GM21717 (cell line): ENCODE results near the gene PREX1.

Experiments used
- ATAC-seq: cut with Tn5 transposase; IDR thresholded peaks from one replicate; pipeline ENCODE4 v1.9.1; 2021; ENCODE audit warnings: mild to moderate bottlenecking, moderate library complexity; ENCODE audit not compliant: unreplicated experiment

The PREX1 gene

DNA sequence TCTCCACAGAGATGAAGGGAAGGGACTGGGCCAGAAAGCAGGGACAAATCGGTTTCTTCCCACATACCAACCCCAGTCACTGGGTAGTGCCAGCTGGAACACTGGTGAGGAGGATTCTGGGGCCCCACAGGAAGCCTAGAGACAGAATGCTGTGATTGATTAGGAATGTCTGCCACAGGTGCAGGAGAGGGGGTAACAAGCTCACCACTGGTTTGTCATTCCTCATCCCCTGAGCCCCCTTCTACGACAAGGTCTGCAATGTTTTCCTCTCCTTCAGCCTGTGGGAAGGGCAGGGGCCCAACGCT, 89.8 kb downstream of the PREX1 start:
- ATAC-seq, result no peak

DNA sequence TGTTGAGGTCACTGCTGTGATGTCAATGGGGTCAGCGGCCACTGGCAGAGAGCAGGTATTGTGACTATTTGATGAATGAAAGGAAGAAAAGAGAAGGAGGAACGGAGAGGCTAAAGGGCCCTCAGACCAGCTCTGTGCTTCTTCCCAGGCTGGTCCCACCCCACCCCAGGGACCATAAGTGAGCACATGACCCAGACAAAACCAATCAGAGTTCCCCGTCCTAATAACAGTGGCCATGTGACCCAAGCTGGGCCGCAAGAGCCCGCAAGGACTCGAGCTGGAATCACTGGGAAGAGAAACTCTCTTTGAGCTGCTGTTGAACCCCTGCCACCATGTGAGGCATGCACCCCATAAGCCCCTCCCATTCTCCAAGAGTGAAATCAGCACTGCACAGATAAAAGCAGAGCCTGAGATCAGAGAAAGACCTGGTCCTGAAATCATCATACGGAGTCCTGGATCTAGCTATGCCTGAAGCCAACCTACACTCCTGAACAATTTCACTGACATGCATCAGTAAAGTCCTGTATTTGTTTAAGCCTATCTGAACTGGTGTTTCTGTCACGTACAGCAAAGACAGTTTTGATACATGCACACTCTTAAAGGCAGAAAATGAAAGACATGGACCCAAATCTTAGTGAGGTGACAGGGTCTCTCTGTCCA, 90.2 kb downstream of the PREX1 start:
- no peak for ATAC-seq

DNA sequence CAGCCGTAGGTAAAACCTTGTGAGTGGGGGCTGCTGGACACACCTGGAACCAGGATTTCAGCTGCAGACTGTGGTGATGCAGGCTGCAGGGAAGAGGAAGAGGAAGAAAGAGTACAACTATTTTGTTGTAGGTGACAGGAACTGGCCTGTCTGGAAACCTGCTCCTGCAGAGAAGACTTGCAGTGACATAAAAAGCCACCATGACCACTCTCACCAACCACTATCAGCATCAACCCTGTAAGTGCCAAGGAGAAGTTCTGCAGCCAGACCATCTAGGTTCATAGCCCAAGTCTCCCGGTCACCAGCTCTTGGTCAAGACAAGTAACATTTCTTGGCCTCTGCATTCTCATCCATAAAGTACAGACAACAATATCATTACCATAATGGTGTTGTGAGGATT, 91.2 kb downstream of the PREX1 start:
- no peak for ATAC-seq

DNA sequence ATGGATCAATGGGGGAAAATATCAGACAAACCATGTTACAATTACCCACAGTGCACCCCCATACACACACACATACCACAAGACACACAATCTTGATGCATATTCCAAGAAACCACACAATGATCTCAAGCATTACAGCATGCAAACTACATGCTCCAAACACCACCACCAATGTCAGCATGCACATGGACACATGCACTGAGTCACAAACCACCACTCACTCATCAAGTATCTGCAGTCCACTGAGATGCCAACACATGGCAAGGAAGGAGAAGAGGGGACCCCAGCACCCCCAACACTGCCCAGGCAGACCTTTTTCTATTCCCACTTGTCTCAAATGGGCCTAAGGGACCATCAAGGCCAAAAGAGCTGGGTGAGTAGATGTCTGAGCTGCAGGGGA, 91.6 kb downstream of the PREX1 start:
- no peak for ATAC-seq

DNA sequence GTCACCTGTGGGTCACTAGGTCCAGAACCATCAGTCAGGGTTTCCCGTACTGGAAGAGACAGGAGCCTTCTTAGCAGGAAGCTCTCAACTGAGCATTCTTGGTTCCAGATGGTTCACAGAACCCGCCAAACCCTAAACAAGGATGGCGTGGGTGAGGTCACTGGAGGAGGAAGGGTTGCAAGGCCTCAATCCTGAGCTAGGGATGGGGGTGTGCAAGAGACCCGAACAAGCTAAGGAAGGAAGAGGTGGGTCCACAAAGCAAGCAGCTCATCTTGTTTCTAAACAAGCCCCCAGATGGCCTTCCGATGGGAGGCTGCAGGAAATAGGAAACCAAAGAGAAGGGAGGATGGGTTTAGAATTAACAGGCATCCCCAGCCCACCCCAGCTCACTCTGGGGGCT, 92.7 kb downstream of the PREX1 start:
- ATAC-seq, result no peak

DNA sequence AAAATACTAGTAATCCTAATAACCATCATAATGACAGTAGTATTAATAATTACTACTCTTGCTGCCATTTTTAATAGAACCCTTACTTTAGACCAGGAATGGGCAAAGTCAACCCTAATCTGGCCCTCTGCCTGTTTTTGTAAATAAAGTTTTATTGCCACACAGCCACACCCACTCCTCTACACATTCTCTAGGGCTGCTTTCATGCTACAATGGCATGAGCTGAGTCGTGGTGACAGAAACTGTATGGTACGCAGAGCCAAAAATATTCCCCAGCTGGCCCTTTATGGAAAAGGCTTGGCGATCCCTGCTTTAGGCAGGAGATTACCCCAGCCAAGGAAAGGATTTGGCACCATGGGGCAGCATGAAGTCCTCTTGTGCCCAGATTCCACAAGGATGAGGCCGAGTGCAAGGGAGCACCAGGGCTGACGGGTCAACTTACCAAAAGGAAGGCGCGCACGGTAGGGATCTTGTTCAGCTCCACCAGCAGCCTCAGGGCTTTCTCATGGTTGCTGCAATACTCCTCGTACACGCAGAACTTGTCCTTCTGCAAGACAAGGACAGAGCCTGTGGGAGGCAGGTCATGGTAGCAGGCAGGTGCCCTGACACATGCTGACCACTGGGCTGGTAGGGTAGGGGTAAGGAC, 93.6 kb downstream of the PREX1 start:
- ATAC-seq, result no peak

DNA sequence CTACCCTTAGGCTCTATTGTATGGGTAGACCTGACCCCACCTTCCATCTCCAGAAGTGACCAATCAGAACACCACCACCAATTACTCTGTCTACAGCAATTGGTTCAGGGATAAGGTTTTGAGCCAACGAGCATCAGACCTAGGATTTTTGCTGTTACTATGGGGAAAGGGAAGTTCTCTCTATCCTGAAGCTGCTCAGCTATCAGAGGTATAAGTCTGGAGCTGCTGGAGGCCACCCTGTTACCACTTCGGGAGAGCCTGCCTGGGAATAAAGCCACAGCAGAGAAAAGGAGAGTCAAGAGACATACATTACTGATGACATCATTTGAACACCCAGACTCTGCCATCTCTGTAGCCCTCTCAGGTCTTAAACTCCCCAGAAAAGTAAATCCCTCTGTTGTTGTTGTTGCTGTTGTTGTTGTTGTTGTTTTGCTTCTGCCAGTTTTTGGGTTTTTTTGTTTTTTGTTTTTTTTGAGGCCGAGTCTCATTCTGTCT, 94.5 kb downstream of the PREX1 start:
- ATAC-seq, result no peak

DNA sequence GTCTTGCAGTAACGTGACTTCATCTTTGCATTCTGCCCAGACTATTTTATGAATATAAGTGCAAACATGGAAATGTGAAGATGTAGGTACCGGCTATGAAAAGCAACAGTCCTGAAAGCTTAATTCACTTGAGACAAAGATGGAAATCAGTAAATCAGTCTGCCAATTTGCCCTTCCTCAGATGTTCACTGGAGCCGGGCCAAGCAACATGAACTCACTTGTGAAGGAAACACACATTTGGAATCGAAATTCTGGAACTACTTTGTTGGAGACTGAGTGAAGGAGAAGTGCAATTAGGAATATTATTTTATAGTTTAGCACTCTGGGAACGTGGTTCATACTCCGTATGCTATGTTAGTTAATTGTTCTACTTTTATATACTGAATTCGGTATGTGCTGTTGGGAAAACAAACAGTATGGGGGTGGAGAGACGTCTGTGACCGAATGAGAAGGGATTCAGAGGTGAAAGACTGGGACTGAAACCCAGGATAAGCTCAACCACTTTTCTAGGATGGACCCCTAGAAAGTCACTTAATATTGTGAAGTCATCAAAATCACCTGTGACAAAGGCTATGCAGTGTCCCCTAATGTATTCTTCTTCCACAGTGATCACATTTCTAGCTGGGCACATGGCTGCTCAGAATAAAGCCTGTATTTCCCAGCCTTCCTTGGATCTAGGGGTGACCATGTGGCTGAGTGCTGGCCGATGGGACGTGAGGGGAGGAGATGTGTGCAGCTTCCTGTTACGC, 95.5 kb downstream of the PREX1 start:
- ATAC-seq, result no peak

DNA sequence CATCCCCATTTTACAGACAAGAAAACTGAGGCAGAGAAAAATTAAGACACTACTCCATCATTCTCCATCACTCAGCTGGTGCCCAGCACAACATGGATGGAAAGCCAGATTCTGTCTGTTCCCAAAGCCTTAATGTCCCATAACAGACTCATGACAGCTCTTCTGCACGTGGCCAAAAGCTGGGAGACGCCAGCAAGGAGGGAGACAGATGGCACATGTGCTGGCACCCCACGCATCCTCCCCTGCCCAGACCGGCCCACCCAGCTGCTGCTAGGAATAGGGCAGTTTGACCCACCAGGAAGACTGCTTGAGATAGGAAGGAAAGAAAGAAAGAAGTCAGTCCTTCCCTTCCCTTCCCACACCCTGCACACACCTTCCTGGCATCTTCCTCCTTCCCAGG, 96.3 kb downstream of the PREX1 start:
- no peak for ATAC-seq

DNA sequence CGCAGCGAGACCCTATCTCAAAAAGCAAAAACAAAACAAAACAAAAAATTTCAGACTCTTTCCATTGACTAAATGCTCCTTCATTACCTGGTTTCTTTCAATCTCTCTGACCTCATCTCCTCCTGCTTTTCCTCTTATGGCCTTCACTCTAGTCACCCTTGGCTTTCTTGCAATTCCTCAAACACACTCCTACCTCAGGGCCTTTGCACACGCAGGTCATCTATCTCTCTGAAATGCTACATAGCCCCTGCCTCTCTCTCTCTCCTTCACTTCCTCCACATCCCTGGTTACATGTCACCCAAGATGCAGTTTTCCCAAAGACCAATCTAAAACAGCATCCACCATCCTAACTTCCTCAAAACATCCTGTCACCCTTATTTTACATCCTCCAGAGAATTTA, 96.8 kb downstream of the PREX1 start:
- no peak for ATAC-seq

DNA sequence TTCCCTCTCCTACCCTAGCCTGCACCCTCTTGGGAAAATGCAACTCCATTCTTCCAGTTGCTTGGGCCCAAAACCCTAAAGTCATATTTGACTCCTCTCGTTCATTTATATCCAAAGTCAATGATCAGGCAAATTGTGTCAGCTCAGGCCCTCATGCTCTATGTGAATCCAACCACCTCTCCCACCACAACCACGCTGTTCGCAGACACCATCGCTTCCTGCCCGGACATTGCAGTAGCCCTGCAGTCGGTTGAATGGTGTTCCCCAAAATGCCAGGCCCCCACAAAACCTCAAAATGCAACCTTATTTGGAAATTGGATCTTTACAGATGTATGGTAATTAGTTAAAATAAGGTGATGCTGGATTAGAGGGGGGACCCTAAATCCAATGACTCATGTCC, 98.3 kb downstream of the PREX1 start:
- no peak for ATAC-seq

DNA sequence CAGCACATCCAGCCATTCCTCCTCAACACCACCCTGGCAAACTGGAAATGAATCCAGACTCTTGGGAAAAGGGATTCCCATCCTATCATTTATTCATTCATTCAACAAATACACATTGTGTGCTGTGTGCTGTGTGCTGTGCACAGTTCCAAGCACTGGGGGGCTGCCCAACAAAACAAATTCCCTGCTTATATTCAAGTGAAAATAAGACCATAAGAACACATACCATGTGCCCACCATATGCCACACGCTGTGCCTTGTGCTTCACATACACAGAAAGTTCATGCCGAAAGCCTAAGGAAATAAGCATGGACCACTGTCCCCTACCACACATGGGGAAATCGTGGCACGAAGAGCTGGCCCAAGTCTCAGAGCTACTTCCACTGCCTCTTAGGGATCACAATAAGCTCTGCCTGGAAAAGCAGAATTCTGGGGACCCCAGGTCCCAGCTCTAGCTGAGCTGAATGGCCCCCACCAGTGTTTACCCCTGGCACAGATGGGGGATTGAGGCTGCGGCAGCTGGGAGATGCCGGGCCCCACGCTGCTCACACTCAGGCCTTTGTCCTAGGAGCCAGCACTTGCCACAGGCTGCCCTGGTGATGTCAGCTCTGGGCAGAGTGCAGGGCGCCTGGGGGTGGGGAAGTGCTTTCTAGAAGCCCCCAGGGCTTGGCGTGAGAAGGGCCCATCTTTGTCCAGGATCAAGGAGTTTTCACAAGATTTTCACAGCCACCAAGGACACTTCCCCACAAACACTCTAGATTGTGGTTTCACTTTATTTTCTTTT, 99.6 kb downstream of the PREX1 start:
- no peak for ATAC-seq

DNA sequence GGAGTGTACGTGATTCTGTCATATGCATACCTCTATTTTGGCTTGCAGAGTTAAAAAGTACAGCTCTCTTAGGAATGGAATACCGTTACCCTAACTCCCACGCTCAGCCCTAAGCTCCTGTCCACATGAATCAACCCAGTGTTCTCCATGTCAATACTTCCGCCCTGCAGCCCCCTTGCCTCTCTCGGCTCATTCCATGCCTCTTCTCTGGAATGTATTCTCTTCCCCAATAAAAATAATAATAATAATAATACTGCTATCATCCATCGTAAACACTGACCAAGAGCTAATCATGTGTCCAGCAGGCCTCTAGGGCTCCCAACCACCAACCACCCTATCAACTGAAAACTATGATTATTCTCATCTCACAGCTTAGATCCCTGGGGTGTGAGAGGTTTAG, 100.6 kb downstream of the PREX1 start:
- ATAC-seq, result no peak

DNA sequence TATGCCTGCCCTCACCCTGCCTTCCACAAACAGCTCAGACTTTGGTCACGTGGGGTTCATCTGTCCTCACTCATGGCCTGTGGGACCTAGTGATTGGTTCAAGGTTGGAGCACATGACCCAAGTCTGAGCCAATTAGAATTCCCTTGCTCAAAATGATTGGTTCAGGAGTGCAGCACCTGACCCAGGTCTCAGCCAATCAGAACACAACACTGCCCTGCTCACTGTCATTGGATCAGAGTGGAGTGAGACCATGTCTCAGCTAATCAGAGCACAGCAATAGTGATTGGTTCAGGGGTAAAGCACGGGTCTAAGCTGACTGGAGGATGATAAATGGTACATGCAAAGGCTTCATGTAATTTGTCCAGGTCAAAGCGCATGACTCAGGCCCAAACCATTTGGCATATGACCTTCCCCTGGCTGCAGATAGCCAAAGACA, 102.2 kb downstream of the PREX1 start:
- ATAC-seq, result no peak

DNA sequence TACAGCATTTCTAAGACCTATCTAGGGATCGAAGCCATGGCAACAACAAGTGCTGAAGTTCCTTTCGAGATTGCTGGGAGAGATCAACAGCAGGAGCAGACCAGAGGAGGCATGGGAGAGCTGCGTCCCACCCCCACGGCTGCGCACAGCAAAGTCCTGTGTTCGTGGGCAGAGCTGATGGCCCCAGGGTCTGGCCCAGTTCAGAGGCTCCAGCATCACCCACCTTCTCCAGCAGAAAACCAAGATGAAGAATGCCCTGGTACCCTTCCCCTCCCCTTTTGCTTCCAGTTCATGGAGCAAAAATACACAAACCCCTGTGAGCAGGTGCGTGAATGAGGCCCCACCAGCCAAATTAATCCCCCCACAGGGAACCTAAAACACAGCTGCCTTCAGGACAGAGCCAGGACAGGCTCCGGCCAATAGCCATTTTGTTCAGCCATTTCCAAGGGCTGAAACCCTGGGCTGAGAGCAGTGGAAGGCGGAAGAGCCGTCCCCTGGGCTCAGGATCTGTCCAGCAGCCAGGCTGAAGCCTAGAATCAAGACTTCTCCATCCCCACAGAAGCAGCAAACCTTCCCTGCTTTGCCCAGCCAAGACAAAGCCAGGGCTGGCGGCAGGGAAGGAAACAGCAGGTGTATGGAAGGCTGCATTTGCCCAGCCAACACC, 102.8 kb downstream of the PREX1 start:
- ATAC-seq, result no peak

DNA sequence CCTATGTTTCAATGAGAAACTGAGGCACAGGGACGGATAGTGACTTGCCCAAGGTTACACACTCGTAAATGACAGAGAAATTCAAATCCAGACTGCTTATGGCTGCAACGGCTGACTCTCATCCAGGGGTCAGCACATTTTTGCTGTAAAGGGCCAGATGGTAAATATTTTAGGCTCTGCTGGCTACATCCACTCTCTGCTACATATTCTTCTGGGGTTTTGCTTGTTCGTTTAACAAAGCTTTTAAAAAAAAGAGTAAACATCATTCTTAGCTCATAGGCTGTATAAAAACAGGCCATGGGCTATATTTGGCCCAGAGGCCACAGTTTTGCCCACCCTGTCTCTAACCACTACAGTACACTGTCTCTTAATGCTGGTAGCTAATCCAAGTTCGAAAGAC, 103.4 kb downstream of the PREX1 start:
- no peak for ATAC-seq

DNA sequence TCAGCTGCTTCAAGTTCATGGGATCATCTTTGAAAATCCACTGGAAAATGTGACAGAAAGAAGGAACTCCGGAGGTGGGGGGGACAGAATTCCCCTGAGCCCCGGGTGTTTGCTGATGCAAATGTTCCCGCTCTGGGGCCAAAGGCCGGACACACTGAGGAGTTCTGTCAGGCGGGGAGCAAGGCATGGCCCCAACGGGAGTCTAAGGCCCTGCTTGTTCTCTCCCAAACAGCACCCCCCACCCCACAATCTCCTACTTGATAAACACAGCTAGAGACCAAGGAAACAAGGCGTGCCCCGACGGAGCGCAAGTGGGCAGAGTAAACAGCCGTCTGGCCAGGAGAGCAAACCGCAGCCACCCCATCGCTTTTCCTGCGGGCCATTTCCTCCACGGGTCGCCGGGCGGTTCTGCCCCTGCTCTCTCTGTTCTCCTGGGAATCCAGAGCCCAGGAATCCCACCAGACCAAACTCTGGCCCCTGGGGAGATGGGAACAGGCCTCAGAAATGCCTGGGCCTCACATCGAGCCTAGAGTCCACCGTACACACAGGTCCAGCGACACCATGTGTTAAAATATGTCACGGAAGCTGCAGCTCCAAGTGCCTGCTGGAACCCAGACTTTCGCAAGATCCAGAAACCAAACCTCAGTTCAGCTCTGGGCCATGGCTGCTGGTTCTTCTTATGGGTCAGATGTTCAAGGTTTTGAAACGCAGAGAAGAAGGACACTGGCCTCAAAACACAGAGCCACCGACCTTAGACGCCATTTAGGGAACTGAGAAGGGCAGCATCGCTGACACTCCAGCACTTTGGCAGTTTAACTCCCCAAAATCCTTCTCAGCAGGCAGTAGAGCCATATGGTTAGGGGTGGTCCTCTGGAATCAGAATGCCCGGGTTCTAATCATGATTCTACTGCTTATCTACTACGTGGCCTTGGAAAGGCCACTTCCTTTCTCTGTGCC, 104.2 kb downstream of the PREX1 start:
- no peak for ATAC-seq

DNA sequence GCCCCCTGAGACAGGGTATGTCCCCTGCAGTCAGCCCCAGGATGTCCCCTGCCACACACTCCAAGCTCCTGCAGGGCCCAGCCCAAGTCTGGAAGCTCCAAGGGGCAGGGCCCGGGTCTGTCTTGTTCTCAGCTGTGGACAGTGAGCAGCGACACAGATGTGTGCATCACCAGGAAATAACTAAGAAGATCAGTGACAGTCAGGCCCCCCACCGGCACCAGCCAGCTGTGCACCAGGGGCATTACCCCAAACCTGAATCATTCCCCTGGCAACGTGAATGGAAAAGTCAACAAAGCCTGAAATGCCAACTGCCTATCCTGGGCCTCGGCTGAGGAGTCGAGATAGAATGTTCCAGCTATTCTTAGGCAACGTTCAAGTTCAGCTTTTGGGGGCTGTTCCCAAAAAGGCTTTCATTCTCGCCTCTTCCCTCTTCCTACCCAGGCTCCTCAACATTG, 105.0 kb downstream of the PREX1 start:
- ATAC-seq, result no peak

DNA sequence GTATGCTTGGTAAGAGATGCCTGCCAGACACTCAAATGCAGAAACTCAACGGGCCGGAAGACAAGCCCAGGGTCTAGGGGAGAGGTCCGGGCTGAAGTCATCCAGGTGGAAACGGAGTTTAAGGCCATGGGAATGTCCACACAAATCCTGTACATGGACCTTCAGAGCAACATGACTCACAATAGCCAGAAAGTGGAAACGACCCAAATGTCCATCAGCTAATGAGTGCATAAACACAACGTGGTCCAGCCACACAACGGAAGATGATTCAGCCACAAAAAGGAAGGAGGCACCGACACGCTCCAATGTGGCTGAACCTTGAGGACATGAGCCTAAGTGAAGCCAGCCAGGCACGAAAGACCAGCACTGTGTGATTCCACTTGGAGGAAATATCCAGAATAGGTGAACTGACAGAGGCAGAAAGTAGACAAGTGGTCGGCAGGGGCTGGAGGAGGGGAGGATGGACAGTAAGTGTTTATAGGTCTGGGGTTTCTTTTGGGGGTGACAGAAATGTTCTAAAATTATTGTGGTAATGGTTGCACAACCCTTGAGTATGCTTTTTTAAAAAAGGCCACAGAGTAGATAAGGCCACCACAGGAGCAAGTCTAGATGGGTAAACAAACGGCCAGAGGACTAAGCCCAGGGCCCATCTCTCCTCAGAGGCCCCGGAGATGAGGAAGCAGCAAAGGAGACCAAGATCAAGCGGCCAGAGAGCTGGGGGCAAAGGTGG, 105.6 kb downstream of the PREX1 start:
- no peak for ATAC-seq
